Small intestine (tissue), 7 donors: ENCODE measurements around the gene CDH13. TPM values are rescaled to one million over a fixed set of nuclear protein-coding genes. Genes with fewer than 3 reads are reported as not detected.

ENCODE experiments used
- DNase-seq, 2 donors: peaks; one replicate each; pipeline versions ENCODE4 v3.0.0 to v3.0.0-alpha.2; 2013
- FAIRE-seq: peaks from 2 replicates; lab custom pipeline; 2012; peaks lifted over from hg19 to GRCh38; lab: Jason Lieb, UNC
- H3K27ac ChIP-seq, 3 donors: one replicate each; pipeline ENCODE4 v1.5.1; 2013; ENCODE audit warnings: low read length in 2 of 3, mild to moderate bottlenecking in 2 of 3, control low read depth in 1 of 3, inconsistent platforms in 1 of 3, low read depth in 1 of 3, moderate library complexity in 1 of 3
- H3K27me3 ChIP-seq, 3 donors: one replicate each; pipeline ENCODE4 v1.6.1; 2013; ENCODE audit warnings: low read length in 3 of 3, inconsistent platforms in 1 of 3; ENCODE audit not compliant: control insufficient read depth in 3 of 3, insufficient read depth in 3 of 3
- H3K36me3 ChIP-seq, 3 donors: one replicate each; pipeline ENCODE4 v1.6.1; 2013; ENCODE audit warnings: low read length in 3 of 3, inconsistent platforms in 1 of 3, low read depth in 1 of 3, mild to moderate bottlenecking in 1 of 3, moderate library complexity in 1 of 3; ENCODE audit not compliant: control insufficient read depth in 3 of 3, insufficient read depth in 2 of 3
- H3K4me1 ChIP-seq, 3 donors: one replicate each; pipeline ENCODE4 v1.6.1; 2013; ENCODE audit warnings: low read length in 2 of 3, inconsistent platforms in 1 of 3, low read depth in 1 of 3, mild to moderate bottlenecking in 1 of 3, moderate library complexity in 1 of 3; ENCODE audit not compliant: control insufficient read depth in 3 of 3, insufficient read depth in 2 of 3
- H3K4me3 ChIP-seq, 3 donors: one replicate each; pipeline ENCODE4 v1.5.1; 2013; ENCODE audit warnings: low read length in 3 of 3, control low read depth in 1 of 3, inconsistent platforms in 1 of 3, low read depth in 1 of 3, mild to moderate bottlenecking in 1 of 3, moderate library complexity in 1 of 3
- H3K9me3 ChIP-seq, 2 donors: one replicate each; pipeline ENCODE4 v1.6.1; 2013; ENCODE audit warnings: low read depth in 1 of 2, low read length in 1 of 2; ENCODE audit not compliant: control insufficient read depth in 2 of 2, insufficient read depth in 1 of 2
- WGBS, 3 donors: extraction: QIAGEN DNeasy Blood & Tissue Kit; methylation state at CpG; one replicate each; pipeline ENCODE4 v1.1.7; 2013; 5-methylcytosine and 5-hydroxymethylcytosine counted together
- polyA plus RNA-seq, 4 donors: library from polyadenylated mRNA; stranded (reverse) in 3 of 4; unstranded in 1 of 4; fragments of 200-250 nt in 3 of 4; fragments of 120-200 nt in 1 of 4; gene quantifications; one replicate each; pipeline versions ENCODE4 v1.2.1 to v1.2.3, GENCODE V29; 2013
- donor health status: healthy with polysubstance abuse.
- donor health status: control.
- donor health status: control.
- donor health status: Bipolar disorder and iron deficiency.
- donor health status: healthy.

Gene CDH13
- polyA plus RNA-seq, 4 donors: 0.27 to 15.0 (median 2.9) TPM; not detected in 1

- FAIRE-seq: no peak
- H3K27ac ChIP-seq: no peak overlapping the region
Measured at GRCh38 chr16:83393196-83393981, 766.6 kb downstream of the CDH13 start.

GRCh38 chr16:83397601-83398291 lies 771.0 kb downstream of the CDH13 start:
- Histone ChIP-seq H3K9me3 (no peaks in the 10 kb centered on the region), H3K4me3 (no peak overlapping the region), H3K36me3 (no peaks in the 10 kb centered on the region), H3K27me3 (no peaks in the 10 kb centered on the region), H3K4me1 (no peaks in the 10 kb centered on the region), H3K27ac (no peak overlapping the region)
- FAIRE-seq (no peak), DNase-seq (no peak)
- 75 to 80% (median 75%) methylated on average over 4 of the region's 4 CpGs for WGBS, 3 donors

More at GRCh38 chr16:83393196-83393981, 766.6 kb downstream of the CDH13 start:
- 41 to 57% (median 46%) methylated on average over 6 of the region's 6 CpGs for WGBS, 3 donors
- DNase-seq: no peak
- Histone ChIP-seq H3K4me3 (no peak overlapping the region), H3K27me3 (no peaks in the 10 kb centered on the region), H3K36me3 (no peaks in the 10 kb centered on the region), H3K9me3 (no peaks in the 10 kb centered on the region), H3K4me1 (no peaks in the 10 kb centered on the region)

- 53 to 61% (median 55%) methylated on average over 4 of the region's 4 CpGs for WGBS, 3 donors
- H3K27me3 ChIP-seq: no peaks in the 10 kb centered on the region
- DNase-seq (no peak), FAIRE-seq (no peak)
- no peak overlapping the region for H3K4me3 ChIP-seq
- no peaks in the 10 kb centered on the region for H3K9me3 ChIP-seq
- H3K36me3 ChIP-seq: no peaks in the 10 kb centered on the region
- no peaks in the 10 kb centered on the region for H3K4me1 ChIP-seq
- no peak overlapping the region for H3K27ac ChIP-seq
Measured at GRCh38 chr16:83400234-83400633, 773.5 kb downstream of the CDH13 start.

GRCh38 chr16:83402160-83402814 lies 775.5 kb downstream of the CDH13 start:
- Histone ChIP-seq H3K4me3 (no peak overlapping the region), H3K4me1 (no peaks in the 10 kb centered on the region), H3K27ac (no peak overlapping the region), H3K27me3 (no peaks in the 10 kb centered on the region), H3K9me3 (no peaks in the 10 kb centered on the region), H3K36me3 (no peaks in the 10 kb centered on the region)
- DNase-seq: no peak
- 85 to 90% (median 89%) methylated on average over 6 of the region's 6 CpGs for WGBS, 3 donors
- FAIRE-seq: no peak

GRCh38 chr16:83402967-83403366 lies 776.2 kb downstream of the CDH13 start:
- H3K36me3 ChIP-seq: no peaks in the 10 kb centered on the region
- H3K27me3 ChIP-seq: no peaks in the 10 kb centered on the region
- no peaks in the 10 kb centered on the region for H3K9me3 ChIP-seq
- H3K4me3 ChIP-seq: no peak overlapping the region
- 50 to 63% (median 56%) methylated on average over 4 of the region's 4 CpGs for WGBS, 3 donors
- H3K4me1 ChIP-seq: no peaks in the 10 kb centered on the region
- DNase-seq (no peak), FAIRE-seq (no peak)
- no peak overlapping the region for H3K27ac ChIP-seq

- H3K4me3 ChIP-seq: no peak overlapping the region
- no peaks in the 10 kb centered on the region for H3K4me1 ChIP-seq
- no peak for FAIRE-seq
- 84 to 88% (median 88%) methylated on average over 2 of the region's 2 CpGs for WGBS, 3 donors
- H3K27ac ChIP-seq: no peak overlapping the region
- H3K36me3 ChIP-seq: no peaks in the 10 kb centered on the region
- DNase-seq: no peak
- H3K27me3 ChIP-seq: no peaks in the 10 kb centered on the region
- H3K9me3 ChIP-seq: no peaks in the 10 kb centered on the region
Measured at GRCh38 chr16:83403761-83404160, 777.0 kb downstream of the CDH13 start.

- Histone ChIP-seq H3K27ac (no peak overlapping the region), H3K4me3 (no peak overlapping the region), H3K36me3 (no peaks in the 10 kb centered on the region), H3K4me1 (no peaks in the 10 kb centered on the region), H3K9me3 (no peaks in the 10 kb centered on the region), H3K27me3 (no peaks in the 10 kb centered on the region)
- 68 to 78% (median 69%) methylated on average over 3 of the region's 3 CpGs for WGBS, 3 donors
- FAIRE-seq (no peak), DNase-seq (no peak)
Measured at GRCh38 chr16:83404261-83404660, 777.5 kb downstream of the CDH13 start.

- H3K27me3 ChIP-seq: no peaks in the 10 kb centered on the region
- DNase-seq (no peak), FAIRE-seq (no peak)
- H3K36me3 ChIP-seq: no peaks in the 10 kb centered on the region
- 65 to 81% (median 74%) methylated on average over 5 of the region's 5 CpGs for WGBS, 3 donors
- H3K27ac ChIP-seq: no peak overlapping the region
- no peaks in the 10 kb centered on the region for H3K4me1 ChIP-seq
- H3K4me3 ChIP-seq: no peak overlapping the region
- H3K9me3 ChIP-seq: no peaks in the 10 kb centered on the region
Measured at GRCh38 chr16:83407928-83408327, 781.2 kb downstream of the CDH13 start.
